GM10847 (cell line): ENCODE measurements around the gene EPS15.

Experiments used
- POLR2A ChIP-seq: IDR thresholded peaks from 2 replicates; pipeline ENCODE4 v1.6.1; 2011; ENCODE audit not compliant: insufficient read length; ENCODE audit errors: extremely low read depth

EPS15 gene

DNA sequence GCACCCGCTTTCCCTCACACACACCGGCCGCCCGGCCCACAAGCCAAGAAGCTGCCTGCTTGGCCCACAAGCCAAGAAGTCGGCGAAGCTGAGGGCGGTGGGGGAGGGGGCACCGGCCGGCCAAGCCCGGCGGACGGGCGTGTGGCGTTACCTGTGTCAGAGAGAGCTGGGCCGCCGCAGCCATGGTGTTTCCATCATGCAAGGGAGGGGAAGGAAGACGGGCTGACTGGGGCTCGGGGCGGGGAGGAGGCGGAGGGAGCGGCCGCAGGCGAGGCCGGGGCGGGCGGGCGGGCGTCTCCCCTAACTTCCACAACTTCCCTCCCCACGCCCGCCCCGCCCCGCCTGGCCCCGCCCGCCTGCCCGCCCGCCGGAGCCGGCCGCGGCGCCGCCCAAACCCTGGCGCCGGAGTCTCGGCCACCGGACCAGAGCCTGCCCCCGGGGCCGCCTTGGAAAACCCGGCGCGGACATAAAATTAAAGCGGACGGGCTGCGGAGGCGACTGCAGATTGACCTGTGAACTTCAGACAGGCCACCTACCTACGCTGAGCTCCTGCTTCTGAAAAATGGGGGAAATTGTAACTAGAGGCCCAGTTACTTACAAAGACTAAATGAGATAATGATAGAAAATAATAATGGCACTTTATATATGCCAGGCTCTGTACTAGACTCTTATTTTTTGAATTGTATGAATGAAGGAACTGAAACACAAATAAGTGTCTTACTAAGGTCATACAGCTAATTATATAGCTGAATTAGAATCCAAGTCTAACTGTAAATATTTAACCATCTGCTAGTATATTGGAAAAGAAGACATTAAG lies at the start of gene EPS15:
TSS of gene EPS15 (minus strand) at position 219 of the 817 bp plus-strand sequence. CDS start at position 184, 35 bp downstream.
- TF ChIP-seq POLR2A: peak; percentile 47

DNA sequence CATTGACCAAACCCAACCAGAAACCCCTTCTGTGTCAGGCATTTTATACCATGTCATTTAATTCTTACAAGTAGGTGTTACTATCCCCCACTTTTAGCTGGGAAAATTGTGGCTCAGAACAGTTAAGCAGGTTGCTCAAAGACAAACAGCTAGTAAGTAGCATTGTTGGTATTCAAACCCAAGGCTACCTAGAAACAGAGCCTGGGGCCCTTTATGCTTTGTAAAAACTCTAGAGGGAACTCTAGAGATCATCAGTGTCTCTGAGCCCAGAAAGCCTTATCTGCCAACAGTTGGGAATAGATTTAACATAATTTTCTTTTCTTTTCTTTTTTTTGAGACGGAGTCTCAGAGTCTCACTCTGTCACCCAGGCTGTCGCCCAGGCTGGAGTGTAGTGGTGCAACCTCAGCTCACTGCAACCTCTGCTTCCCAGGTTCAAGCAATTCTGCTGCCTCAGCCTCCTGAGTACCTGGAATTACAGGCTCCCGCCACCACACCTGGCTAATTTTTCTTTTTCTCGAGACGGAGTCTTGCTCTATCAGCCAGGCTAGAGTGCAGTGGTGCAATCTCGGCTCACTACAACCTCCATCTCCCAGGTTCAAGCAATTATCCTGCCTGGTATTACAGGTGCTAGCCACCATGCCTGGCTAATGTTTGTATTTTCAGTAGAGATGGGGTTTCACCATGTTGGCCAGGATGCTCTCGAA lies 49.3 kb upstream of the EPS15 start:
- TF ChIP-seq POLR2A: no peak

DNA sequence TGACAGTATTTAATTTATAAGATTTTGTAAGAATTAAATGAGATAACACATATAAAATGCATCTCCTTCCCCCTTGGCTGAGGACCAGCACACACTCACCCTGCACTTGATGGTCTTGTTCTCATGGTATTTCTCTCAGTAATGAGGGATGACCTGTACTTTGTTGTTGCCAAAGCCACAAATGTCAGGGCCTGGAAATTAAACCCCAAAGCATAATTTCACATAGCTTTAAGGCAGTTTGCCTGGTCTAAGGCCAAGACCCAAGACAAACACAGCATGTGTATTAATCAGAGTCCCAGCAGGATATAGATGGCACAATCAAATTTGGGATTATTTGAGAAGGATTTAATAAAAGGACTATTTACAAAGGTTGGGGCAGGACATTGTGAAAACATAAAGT lies 48.6 kb upstream of the EPS15 start:
- no peak for TF ChIP-seq POLR2A

DNA sequence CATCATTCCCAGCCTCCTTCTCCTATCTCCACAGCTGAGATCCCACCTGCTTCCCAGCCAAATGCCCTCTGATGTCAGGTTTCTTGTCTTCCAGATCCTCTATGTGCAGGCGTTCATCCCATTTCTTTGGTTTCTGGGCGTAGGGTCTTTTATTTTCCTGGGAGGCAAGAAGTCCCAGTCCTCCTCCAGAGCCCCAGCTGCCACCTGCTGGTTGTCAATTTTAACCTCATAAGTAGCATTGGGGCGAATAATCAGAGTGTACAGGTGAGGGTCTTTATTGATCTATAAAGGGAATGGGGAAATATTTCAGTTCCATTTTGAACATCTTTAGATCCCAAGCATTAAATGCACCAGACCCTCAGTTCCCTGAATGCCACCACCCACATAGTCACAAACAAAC lies 47.2 kb upstream of the EPS15 start:
- no peak for TF ChIP-seq POLR2A

DNA sequence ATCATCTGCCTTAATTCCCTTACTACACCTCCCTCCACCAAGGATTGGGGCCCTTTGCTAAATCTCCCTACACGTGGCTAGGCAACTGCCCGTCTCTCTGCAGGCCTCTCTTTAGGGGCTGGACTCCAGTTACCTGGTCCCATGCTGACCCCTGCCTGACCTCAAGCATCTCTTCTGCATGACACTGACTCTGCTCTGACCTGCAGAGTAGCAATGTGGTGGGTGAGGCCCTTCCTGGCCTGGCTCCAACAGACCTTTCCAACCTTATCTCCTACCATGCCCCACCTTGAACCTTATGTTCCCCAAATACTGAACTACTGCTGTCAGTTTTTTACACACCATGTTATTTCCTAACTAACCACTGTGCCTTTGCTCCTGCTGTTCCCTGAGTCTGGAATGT lies 45.9 kb upstream of the EPS15 start:
- no peak for TF ChIP-seq POLR2A

DNA sequence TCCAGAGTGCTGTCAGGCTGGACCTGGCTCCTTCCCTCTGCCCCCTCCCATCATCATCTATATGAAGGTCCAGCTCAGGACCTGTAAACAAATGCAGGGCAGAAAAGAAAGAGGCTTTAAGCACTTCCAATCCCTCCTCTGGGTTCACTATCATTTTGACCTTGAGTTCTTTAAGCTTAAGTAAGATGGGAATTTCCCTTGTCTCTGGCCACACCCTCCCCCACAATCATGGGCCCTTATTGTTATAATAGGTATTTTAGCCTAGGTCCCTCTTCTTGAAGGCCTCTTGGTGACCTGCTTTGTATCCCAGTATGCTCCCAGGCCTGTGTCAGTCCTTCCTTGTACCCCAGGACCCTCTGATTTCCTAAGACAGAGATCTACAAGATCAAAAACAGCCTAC lies 45.1 kb upstream of the EPS15 start:
- TF ChIP-seq POLR2A: no peak

DNA sequence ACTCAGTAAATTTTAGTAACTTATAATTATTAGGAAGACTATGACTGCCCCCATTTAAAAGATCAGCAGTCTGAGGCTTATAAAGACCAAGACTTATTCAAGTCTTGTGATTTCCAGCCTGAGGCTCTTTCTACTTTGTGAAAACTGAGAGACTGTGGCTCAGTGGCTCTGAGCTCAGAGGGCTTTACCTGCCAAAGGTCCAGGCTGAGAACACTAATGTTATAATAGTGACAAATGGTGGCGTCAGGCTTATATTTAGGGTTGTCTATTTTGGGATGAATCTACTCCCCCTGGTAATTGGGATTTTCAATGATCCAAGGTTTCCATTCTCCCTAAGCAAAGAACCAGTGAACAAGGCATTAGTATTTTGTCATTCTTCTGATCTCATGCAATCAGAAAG lies 42.6 kb upstream of the EPS15 start:
- no peak for TF ChIP-seq POLR2A

DNA sequence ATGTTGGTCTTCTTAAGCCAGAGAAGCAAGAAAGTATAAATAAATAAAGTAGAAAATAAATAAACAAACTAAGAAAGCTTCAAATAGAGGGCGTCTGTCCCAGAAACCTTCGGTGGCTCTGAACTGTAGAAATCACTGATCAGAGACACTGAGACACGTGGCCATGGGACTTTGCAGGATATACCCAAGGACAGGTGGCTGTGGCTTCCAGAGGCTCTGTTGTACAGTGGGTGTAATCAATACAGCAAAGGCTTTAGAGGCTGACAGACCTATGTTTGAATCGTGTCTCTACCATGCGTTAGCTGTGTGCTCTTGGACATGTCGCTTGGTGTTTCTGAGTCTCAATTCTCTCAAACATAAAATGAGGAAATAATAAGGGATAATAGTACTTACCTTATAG lies 41.0 kb upstream of the EPS15 start:
- no peak for TF ChIP-seq POLR2A

DNA sequence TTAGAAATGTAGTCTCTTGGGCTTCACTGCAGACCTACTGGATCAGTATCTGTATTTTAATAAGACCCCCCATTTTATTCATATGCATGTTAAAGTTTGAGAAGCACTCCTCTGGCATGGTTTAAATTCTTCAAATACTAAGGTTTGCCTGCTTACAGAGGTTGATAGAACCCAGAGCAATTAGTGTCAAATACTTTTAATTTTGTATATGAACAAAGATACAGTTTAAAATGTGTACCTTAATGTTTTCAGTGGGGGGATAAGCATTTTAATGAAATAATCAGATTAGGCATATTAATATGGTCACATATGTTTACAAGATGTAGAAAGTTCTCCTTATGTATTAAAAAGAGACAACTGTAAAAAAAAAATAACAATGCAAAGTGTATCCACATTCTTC lies 40.4 kb upstream of the EPS15 start:
- TF ChIP-seq POLR2A: no peak

DNA sequence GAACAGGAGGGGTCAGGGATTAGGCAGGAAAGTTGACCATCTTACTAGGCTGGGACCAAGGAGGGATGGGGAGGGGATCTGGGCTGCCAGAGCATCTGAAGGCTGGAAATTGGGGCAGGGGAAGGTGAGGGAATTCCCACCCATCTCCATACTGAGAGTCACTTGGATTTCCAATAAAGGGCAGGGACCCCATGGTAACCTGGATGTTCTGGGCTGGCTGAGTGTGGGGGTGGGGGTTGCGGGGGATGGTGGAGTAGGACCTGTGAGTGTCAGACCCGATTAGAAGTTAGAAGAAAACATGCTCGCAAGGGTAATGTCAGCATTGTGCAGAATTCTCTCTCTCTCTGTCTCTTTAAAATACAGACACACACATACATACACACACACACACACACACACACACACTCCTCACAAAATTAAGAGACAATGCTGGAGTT lies 40.0 kb upstream of the EPS15 start:
- TF ChIP-seq POLR2A: no peak

DNA sequence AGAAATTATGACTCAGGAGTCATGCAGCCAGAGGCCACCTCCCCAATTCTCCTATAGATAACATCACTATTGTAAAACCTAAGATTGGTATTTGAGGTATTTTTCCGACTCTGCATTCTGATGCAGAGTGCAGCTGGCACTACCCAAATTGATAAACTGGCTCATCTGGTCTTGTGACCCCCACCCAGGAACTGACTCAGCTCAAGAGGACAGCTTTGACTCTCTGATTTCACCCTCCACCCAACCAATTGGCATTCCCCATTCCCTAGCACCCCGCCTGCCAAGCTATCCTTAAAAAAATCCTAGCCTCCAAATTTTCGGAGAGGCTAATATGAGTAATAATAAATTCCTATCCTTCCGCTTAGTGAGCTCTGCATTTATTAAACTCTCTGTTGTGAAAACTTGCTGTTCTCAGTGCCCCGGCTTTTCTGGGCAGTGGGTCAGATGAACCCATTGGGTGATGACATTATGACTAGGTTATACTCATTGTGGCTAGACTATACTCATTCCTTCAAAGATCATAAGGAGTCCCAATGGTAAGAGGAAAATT lies 39.4 kb upstream of the EPS15 start:
- no peak for TF ChIP-seq POLR2A

DNA sequence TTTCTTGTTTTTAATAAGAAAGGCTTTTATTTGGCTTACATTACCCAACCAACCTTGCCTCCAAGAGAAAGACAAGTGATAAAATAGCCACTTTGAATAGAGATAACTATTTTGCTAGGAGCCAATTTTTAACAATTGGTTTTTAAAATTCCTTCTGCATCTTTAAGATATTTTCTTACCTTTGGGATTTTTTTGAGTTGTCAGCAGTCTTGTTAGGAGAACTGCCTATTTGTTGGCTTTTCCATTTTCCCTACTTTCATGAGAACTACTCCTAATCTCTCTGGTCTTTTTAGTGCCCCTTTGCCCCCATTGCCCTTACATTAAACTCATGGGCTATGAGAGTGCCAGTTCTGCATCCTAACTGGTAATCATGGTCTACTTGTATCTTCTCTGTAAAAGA lies 38.1 kb upstream of the EPS15 start:
- TF ChIP-seq POLR2A: no peak

DNA sequence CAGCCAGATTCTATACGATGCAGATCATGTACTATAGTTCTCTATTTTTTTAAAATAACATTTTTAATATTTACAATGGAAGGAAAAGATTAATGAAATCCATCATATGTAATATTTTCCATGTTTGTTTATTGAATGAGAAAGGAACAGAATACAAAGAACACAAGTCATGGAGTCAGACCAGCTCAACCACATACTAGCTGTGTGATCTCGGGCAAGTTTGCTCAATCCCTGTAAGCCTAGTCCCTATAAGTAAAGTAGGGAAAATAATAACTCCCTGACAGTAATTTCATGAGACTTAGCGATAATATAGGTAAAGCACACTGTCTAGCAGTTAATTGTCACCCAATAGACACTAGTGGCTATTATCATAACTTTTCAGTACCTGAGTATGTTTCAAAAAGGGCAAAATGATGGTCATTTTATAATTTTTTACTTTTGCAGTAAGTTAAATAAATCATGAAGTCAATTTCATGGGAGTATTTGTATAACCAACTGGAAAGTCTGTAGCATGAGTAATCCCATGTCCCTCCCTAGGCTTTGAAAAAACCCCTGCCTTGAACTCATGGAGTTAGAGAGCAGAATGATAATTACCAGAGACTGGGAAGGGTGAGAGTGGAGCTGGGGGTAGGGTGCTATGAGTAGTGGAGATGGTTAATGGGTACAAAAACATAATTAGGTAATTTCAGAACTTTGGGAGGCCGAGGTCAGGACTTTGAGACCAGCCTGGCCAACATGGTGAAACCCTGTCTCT lies 37.0 kb upstream of the EPS15 start:
- no peak for TF ChIP-seq POLR2A

DNA sequence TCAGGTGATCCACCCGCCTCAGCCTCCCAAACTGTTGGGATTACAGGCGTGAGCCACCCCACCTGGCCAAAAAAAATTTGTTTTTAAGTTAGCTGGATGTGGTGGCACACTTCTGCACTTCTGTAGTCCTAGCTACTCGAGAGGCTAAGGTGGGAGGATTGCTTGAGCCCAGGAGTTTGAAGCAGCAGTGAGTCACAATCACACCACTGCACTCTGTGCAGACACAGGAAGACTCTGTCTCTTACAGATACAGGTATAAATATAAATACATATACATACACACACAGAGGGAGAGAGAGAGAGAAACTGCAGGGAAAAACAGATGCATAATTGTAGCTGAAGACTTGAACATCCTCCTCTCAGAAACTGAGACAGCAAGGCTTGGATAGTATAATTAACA lies 34.8 kb upstream of the EPS15 start:
- no peak for TF ChIP-seq POLR2A

DNA sequence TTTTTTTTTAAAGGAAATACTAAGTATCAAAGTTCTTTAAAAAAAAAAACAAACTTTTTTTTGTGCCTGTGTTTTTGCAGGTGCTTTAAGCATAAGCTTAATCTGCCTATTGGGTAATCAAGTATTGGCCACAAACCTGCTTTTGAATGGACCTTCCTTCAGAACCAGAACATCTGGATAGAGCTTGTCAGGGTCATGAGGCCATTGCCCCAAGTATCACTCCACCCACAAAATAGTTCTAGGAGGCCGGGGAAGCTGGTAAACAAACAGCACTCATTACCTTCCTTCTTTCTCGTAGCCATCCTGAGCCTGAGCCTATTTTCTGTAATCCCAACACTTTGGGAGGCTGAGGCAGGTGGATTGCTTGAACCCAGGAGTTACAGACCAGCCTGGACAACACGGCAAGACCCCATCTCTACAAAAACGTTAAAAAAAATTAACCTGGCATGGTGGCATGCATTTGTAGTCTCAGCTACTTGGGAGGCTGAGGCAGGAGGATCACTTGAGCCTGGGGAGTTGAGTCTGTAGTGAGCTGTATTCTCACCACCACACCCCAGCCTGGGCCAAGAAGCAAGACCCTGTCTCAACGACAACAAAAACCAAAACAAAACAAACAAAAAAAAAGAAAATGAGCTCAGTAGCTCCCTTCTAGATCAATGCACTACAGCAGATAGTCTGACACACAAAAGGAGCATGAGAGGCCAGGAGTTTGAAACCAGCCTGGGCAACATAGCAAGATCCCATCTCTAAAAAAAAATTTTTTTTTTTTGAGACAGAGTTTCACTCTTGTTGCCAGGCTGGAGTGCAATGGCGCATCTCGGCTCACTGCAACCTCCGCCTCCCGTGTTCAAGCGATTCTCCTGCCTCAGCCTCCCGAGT lies 34.1 kb upstream of the EPS15 start:
- TF ChIP-seq POLR2A: no peak

DNA sequence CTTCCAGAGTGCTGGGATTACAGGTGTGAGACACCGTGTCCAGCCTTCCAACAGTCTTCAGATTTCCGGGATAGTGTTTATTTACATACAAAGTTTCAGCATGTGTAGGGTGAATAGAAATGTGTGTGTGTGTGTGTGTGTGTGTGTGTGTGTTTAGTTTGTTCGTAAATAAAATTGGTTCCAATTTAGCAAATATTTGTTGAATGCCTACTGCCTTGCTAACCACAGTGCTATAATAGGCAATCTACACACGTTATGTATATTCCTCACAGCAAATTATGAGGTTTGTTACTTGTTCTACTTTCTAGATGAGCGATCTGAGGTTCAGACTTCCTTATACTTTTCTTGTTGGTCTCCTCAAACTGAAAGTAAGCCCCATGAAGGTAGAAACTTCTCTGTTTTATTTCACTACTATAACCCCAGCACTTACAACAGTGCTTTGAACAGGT lies 32.8 kb upstream of the EPS15 start:
- no peak for TF ChIP-seq POLR2A
